Activated effector memory CD4-positive, alpha-beta T cell treated with Interleukin-2 at 50 U/mL for 16 hours (primary cell): ENCODE results near the gene SCARF2.
"Not testable (repeated sequence)": the region's sequence is repeated elsewhere in the genome, so short reads cannot be mapped to it uniquely, and the experiment has no call there.

Experiments
- DNase-seq: peaks from one replicate; pipeline ENCODE4 v3.0.0-alpha.2; 2020

Gene SCARF2

GRCh38 chr22:20407829-20408228, 29.8 kb downstream of the SCARF2 start:
- DNase-seq, result no peak

GRCh38 chr22:20406686-20407408, 30.8 kb downstream of the SCARF2 start:
- no peak for DNase-seq

GRCh38 chr22:20405931-20406685, 31.5 kb downstream of the SCARF2 start:
- DNase-seq, result no peak

- no peak for DNase-seq
These were observed 32.2 kb downstream of the SCARF2 start for GRCh38 chr22:20405291-20405930.

GRCh38 chr22:20404881-20405280, 32.7 kb downstream of the SCARF2 start:
- DNase-seq, result no peak

- DNase-seq, result no peak
These were observed 33.9 kb downstream of the SCARF2 start for GRCh38 chr22:20403779-20404140.

- no peak for DNase-seq
These were observed 34.5 kb downstream of the SCARF2 start for GRCh38 chr22:20402960-20403778.

GRCh38 chr22:20401376-20402014, 36.1 kb downstream of the SCARF2 start:
- no peak for DNase-seq

- DNase-seq, result no peak
These were observed 36.8 kb downstream of the SCARF2 start for GRCh38 chr22:20400606-20401375.

- DNase-seq, result no peak
These were observed 37.6 kb downstream of the SCARF2 start for GRCh38 chr22:20399866-20400605.

GRCh38 chr22:20398420-20398819, 39.2 kb downstream of the SCARF2 start:
- no peak for DNase-seq

GRCh38 chr22:20397498-20397897, 40.1 kb downstream of the SCARF2 start:
- DNase-seq, result no peak

GRCh38 chr22:20396639-20397038, 41.0 kb downstream of the SCARF2 start:
- no peak for DNase-seq

GRCh38 chr22:20395907-20396287, 41.7 kb downstream of the SCARF2 start:
- DNase-seq, result no peak

- no peak for DNase-seq
These were observed 42.3 kb downstream of the SCARF2 start for GRCh38 chr22:20395181-20395906.

- peak; percentile 82 for DNase-seq
These were observed 43.7 kb downstream of the SCARF2 start, which contains the start of gene ZNF74 for GRCh38 chr22:20393705-20394476. Gene ZNF74 (plus strand): TSS chr22:20394151. CDS start chr22:20394629, 478 bp downstream.

- no peak for DNase-seq
These were observed 44.5 kb downstream of the SCARF2 start for GRCh38 chr22:20392983-20393704.

GRCh38 chr22:20392365-20392881, 45.2 kb downstream of the SCARF2 start:
- DNase-seq, result not testable (repeated sequence)
